Dermis blood vessel endothelial cell (primary cell): ENCODE measurements around the gene NT5C3A. TPM values are rescaled to one million over a fixed set of nuclear protein-coding genes. Genes with fewer than 3 reads are reported as not detected.
A peak's percentile ranks its signal among the peaks of the same experiment; 100 is the strongest.

Experiments used
- DNase-seq: peaks from one replicate; pipeline ENCODE4 v3.0.0; 2010
- total RNA-seq: library from RNA; depleted of rRNA; stranded (reverse); fragments of >200 nt; gene quantifications from 2 replicates; pipeline ENCODE4 v1.2.3, GENCODE V29; 2014

The NT5C3A gene
- total RNA-seq, 1 donor from 2014 or later, result 31.3 TPM

DNA sequence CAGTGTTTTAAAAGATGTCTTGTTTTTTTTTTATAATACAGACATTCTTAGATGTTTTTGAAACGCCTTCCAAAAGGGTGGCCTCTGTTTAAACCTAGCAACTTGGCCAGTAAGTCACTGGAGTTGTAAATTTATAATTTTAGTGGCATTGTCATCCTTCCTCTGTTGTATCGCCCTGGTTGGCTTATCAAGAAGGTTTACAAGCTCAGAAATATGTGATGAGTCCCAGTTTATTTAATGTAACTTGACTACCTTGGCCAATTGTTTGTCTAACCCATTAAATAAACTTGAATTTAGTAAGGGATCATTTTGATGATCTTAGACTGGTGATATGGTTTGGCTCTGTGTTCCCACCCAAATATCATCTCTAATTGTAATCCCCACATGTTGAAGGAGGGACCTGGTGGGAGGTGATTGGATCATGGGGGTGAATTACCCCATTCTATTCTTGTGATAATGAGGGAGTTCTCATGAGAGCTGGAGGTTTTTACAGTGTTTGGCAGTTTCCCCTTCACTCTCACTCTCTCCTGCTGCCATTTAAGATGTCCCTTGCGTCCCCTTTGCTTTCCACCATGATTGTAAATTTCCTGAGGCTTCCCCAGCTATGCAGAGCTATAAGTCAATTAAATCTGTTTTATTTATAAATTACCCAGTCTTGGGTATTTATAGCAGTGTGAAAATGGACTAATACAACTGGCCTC lies 13.4 kb upstream of the NT5C3A start:
- DNase-seq, result no peak

DNA sequence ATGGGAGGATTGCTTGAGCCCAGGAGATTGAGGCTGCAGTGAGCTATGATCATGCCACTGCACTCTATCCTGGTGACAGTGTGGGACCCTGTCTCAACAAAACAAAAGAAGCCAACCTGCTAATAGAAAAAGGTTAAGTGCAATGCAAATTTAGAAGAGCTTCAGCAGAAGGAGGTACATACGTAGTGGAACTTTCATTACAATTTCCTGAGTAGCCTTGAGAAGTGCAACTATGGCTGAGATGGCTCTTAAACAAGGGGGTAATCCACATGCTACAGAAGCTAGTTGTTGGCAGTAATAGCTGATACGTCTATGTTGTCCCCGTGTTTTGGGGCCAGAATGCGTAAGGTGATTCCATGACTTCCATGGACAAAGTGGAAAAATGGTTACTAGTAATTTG lies 10.7 kb upstream of the NT5C3A start:
- DNase-seq, result no peak

DNA sequence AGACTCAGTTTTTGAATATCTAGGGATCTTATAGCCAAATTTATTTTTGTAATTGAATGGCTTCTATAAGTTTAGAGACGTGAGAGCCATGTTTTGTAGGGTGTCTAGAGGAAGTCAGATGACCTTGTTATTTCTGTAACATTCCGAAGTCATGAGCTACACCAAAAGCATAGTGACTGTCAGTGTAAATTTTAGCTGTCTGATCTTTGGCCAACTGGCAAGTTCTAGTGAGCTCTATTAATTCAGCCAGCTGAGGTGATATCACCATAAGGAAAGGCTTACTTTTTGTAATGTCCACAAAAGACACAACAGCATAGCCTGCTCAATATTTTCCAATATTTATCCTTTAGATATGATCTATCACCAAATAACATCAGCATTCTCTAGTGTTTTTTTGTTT lies 9.9 kb upstream of the NT5C3A start:
- peak; percentile 74 for DNase-seq

DNA sequence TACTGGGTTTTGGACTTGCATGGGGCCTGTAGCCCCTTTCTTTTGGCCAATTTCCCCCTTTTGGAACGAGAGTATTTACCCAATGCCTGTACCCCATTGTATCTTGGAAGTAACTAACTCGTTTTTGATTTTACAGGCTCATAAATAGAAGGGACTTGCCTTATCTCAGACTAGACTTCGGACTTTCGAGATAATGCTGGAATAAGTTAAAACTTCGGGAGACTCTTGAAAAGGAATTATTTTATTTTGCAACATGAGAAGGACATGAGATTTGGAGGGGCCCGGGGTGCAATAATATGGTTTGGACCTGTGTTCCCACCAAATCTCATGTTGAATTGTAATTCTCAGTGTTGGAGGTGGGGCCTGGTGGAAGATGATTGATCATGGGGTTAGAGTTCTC lies 8.3 kb upstream of the NT5C3A start:
- no peak for DNase-seq

DNA sequence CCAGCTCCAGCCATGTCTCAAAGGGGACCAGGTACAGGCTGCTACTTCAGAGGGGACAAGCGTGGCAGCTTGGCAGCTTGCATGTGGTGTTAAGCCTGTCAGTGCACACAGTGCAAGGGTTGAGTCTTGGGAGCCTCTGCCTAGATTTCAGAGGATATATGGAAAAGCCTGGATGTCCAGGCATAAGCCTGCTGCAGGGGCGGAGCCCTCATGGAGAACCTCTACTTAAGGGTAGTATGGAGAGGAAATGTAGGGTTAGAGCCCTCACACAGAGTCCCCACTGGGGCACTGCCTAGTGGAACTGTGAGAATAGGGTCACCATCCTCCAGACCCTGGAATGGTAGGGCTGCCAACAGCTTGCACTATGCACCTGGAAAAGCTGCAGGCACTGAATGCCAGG lies 7.7 kb upstream of the NT5C3A start:
- DNase-seq, result no peak

DNA sequence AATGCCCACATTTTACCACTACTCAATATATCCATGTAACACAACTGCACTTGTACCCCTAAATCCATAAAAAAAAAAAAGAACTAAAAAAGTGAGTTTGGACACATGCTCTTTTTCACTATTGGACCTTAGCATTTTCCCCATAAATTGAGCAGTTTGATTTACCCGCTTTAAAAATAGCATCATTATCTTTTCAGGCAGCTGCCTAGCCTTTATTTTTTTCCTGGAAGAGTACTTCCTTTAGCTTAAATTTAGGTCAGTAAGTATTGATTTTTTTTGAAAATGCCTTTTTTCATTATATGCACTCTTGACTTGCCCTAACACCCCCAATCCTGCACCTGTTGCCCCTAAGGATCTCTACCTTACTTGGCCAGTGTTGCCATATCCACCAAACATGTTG lies 5.3 kb upstream of the NT5C3A start:
- DNase-seq, result no peak

DNA sequence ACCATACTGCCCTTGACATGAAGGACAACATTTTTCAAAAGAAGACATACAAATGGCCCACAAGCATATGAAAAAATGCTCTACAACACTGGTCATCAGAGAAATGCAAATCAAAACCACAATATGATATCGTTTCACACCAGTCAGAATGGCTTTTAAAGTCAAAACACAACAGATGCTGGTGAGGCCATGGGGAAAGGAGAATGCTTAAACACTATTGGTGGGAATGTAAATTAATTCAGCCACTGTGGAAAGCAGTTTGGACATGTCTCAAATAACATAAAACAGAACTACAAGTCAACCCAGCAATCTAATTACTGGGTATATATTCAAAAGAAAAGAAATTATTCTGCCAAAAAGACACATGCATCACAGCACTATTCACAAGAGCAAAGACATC lies 4.2 kb upstream of the NT5C3A start:
- no peak for DNase-seq

DNA sequence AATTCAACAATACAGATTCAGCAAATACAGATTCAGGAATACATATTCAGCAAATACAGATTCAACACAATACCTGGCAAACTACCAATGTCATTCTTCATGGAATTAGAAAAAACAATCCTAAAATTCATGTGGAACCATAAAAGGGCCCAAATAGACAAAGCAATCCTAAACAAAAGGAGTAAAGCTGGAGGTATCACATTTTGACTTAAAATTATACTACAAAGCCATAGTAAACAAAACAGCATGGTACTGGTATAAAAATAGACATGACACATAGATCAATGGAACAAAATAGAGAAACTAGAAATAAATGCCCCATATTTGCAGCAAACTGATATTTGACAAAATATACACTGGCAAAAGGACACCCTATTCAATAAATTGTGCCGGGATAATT lies 3.4 kb upstream of the NT5C3A start:
- DNase-seq, result no peak

DNA sequence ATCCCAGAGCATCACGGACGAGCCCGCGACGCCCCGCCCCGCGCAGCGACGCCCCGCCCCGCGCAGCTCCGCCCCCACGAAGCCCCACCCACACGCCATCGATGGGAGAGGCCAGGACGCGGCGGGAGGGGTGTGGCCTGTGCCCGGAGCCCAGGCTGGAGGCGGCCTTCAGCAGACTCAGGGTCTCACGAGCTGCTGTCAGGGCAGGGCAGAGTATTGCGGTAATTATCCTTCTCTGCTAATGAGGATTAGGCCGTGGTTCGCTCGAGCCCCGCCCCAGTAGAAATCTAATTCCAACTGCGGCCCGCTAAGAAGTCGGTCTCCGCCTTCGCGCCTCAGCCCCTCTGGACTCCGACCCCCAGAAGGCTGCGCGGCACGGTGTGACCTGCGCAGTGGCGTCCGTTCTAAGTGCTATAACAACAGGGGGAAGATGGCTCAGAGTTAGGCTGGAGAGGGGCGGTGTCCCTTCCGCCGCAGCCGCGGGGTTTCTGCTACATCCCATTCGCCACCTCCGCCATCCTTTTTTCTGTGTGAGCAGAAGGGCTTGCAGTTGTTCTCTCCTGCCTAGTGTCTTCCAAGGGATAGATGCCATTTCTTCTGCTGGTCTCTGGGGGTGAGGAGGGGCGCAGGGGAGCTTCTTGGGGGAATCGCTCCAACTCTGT lies 337 bp upstream of the NT5C3A start:
- DNase-seq, result peak; percentile 96

DNA sequence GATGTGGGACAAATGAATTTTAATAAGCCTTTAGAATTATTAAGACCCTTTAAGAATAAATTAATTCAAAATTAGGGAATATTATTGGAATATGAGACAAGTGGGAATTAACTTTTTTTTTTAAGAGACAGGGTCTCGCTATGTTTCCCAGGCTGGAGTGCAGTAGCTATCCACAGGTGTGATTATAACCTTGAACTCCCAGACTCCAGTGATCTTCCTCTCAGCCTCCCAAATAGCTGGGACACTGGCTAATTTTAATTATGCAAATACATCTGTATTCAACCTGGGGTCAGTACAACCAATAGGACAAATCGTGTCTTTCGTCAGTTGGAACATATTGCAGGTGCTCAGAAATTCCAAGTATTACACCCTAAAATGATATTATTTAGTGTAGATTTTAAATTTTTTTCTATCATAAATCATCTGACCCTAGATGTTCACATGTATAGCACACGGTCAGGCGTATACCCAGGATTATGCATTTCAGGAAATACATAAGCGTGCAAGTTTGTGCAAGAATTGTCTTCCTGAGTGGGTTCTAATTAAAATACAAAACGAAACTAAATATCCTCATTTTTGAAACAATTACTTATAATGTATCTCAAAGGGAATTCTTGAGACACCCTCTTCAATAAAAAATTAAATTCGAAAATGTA lies 1.2 kb downstream of the NT5C3A start:
- DNase-seq, result peak; percentile 17

DNA sequence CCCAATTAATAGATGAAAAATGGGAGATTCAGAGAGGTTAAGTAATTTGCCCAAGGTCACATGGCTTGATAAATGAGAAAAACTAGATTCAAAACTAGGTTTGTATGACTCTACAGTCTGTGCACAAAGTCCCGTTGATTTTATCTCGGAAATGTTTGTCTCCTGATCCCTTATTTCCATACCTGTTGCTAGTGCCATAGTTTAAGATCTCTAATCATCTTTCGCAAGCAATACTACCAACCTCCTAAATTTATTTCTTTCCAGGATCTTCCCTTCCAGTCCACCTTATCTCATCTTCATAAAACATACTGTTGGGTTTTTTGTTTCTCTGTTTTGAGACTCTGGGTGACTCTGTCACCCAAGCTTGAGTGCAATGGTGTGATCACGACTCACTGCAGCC lies 2.9 kb downstream of the NT5C3A start:
- DNase-seq, result no peak

DNA sequence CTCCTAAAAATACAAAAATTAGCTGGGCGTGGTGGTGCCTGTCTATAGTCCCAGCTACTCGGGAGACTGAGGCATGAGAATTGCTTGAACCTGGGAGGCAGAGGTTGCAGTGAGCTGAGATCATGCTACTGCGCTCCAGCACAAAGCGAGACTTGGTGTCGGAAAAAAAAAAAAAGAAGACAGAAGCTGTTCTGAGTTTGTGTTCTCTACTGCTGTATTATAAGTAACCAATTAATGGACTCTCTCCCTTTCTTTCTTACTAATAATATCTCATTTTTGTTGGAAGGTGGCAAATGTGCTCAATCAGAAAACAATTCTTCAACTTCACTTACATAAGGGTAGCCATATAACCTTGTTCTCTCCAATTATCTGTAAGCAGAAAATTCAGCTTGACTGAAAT lies 7.4 kb downstream of the NT5C3A start:
- DNase-seq, result no peak

DNA sequence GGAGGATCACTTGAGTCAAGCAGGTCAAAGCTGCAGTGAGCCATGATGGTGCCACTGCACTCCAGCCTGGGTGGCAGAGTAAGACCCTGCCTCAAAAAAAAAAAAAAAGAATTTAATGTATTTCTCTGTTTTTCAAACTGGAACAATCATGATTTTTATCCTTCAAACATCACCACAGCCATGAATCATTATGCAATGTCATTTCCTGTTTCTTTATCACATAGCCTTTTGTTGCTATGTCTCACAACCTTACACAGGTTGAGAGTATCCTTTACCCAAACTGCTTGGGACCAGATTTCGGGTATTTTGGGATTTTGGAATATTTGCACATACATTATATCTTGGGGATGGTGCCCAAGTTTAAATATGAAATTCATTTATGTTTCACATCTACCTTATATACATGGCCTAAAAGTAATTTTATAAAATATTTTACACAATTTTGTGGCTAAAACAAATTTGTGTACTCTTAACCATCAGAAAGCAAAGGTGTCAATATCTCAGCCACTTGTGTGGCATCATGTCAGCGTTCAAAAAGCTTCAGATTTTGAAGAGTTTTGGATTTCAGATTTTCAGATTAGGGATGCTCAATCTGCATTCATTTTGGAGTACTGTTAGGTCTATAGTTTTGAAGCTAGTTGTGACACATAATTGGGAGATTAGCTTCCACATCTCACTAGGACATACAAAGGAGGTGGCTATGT lies 8.2 kb downstream of the NT5C3A start:
- peak; percentile 67 for DNase-seq

DNA sequence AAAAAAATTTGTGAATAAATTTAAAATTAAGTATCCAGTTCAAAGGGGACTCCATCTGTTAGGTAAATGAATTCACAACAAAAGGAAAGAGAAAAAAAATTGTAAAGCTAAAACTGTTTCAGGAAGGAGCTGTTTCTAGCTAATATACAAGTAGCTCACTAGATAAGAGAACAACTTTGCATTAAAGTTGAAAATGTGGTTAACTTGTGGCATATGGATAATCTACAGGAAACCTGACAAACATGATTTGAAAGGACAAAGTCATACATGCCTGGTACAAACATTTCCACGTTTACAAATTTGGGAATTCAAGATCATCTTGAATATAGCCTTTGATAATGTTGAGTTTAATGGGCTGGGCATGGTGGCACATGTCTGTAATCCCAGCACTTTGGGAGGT lies 8.9 kb downstream of the NT5C3A start:
- DNase-seq, result no peak

DNA sequence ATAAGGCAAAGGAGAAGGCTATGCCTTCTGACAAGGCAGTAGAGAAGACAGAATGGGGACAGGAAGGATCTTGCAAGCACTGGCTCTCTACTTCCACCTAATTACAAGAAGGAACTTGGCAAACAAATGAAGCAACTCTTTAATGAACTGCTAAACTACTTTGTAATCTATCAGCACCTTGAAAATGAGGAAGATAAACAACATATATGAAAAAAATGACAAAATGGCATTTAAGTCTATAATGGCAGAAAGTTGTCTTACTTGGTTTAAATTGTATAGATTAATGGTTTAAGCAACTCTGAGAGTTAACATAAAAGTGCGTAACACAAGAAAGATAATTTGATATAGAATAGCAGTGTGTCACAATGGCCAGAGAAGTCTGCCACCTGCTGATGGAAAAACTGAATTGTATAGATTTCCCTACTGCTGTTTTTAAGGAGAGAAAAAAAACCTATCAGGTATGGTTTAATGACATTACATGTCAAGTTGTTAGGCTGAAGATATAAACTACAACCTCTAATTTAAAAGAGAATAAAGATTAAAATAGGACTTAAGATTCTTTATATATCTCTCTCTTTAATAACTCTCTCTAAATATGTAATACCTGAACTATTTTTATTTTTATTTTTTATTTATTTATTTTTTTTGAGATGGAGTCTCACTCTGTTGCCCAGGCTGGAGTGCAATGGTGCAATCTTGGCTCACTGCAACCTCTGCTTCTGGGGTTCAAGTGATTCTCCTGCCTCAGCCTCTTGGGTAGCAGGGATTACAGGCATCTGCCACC lies 11.8 kb downstream of the NT5C3A start:
- DNase-seq, result peak; percentile 78

DNA sequence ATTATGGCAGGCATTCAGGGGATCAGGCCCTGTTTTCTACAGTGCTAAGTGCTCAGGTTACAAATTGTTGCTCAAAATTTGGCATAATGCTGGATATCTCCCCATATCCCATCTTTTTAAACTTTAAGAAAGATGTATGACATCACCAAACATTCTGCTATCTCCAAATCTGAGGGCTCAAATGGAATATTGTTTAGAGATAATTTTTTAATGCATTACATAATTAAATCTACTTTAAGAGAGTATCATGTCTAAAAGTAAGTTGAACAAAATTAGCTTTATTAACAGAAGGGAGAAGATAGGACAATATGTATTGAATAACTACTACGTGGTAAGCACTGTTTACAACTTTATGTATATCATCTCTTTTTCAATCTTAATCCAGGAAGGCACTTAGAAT lies 13.9 kb downstream of the NT5C3A start:
- no peak for DNase-seq

DNA sequence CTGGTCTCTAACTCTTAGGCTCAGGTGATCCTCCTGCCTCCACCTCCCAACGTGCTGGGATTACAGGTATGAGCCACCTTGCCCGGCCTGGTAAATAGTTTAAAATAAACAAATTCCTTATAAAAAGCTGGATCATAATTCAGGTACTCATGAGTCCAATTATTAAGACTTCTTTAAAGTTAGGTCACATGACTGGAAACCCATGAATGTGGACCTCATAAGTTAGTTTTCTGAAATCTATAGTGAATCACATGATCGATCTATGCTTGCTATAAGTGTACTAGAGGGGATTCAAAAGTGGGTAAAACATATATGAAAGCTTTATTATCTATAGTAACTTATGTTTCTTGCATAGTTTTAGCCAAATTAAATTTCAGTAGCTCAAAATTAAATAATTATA lies 14.3 kb downstream of the NT5C3A start:
- DNase-seq, result no peak

DNA sequence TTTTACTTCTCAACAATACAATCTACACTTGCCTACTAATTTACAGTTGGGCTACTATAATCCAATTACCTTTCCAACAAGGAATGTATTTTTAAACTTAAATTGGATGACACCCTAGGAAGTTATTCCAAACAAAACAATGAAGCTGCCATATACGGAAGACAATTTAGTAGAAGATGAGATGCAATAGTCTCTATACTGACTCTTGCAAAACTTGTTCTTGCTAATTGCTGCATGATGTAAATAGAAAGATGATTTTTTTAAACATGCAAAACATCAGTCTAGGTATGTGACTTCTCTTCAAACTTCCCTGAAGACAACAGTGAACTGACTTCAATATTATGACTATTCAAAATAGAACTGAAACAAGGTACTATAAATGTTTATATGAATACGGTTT lies 17.6 kb downstream of the NT5C3A start:
- no peak for DNase-seq

DNA sequence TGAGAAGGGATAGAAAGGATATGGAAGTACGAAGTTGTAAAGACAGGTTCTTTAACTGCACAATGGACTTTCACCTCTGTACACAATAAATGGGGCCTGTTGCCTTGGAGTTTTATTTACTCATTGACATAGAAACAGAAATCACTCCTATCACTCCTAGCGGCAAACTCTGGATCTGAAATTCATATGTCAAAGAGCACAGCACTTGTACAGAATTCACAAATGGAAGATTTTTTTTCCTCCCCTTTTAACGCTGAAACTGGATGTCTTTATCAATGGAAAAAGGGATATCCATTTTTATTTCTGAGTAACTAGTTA lies 18.2 kb downstream of the NT5C3A start:
- peak; percentile 45 for DNase-seq

DNA sequence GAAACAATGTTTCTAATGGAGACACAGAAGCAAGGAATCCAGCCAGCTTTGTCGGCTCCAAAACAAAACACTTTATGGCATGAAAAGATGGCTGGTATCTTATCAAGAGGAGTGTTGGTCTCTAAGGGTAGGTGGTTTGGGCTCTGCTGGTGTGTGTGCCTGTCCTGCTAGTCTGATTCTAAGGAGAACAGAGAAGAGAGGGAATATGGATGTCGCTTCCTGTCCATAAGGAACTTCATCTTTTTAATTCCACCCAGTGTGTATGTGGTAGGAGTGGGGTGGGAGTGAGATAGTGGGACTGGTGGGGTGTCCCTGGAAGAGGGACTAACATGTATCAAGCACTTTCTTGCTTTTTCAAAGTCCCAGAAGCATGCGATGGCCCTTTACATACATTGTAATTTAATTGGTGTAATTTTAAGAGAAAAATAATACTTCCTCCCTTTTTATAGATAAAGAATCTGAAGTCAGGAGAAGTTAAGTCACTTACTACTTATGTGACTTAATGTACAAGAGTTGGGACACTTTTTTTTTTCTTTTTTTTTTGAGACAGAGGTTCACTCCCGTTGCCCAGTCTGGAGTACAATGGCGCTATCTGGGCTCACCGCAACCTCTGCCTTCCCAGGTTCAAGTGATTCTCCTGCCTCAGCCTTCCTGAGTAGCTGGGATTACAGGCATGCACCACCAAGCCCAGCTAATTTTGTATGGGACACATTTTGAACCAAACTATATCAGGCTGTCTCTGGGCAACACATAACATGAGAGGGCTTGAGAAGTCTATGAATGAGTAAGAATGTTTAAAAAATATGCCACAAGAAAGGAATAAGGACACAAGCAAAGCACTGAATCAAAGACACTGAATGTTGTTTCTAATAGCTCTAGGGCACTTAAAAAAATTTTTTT lies 18.8 kb downstream of the NT5C3A start:
- DNase-seq, result no peak

DNA sequence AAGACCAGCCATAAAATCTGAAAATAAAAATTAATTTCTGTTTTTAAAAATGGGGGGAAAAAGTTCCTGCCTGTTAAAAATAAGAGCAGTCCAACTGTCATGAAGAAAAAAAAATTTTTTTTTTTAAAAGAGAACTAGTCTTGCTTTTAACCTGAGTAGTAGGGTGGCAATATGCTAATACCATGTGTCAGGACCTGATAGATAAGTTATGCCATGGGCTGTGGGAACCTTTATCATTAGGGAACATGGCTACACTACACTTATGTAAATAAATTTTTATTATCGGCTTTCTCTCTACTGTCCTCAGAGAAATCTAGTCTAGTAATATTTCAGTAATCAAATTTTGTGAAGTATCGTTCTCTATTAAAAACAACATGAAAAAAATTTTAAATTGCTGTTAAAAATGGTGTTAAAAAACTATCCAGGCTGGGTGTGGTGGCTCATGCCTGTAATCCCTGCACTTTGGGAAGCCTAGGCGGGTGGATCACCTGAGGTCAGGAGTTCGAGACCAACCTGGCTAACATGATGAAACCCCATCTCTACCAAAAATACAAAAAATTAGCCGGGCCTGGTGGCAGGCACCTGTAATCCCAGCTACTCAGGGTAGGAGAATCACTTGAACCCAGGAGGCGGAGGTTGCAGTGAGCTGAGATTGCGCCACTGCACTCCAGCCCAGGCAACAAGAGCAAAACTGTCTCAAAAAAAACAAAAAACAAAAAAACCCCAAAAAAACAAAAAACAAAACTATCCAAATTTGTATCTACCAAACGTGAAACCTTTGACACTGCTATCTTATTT lies 20.7 kb downstream of the NT5C3A start:
- DNase-seq, result no peak
